Panc1 (cell line): Measurements from ENCODE around the gene TC2N. TPM values are rescaled to one million over a fixed set of nuclear protein-coding genes. Genes with fewer than 3 reads are reported as not detected.

ENCODE experiments used
- ATAC-seq: fragments of 200-7000 bp; cut with Tn5 transposase; 2 replicates; pipeline ENCODE4 v1.9.1; 2020; ENCODE audit warnings: mild to moderate bottlenecking, moderate library complexity
- BruUV-seq: library from RNA; stranded (reverse); fragments of 400-500 nt; replicated peaks from 2 replicates; lab custom pipeline; 2021; lab: Mats Ljungman, UMichigan
- CTCF ChIA-PET: fragments of 300-600 bp; sonication (Branson Sonifier 250); formaldehyde crosslinking; loops from one replicate; lab custom pipeline; 2022; ENCODE audit warnings: antibody characterized with exemption; lab: Charles Lee
- POLR2A ChIA-PET: fragments of 300-600 bp; sonication (Branson Sonifier 250); formaldehyde crosslinking; loops from one replicate; lab custom pipeline; 2022; ENCODE audit warnings: antibody characterized with exemption; lab: Charles Lee
- DNase-seq: peaks from one replicate; pipeline ENCODE4 v3.0.0-alpha.2; 2010; ENCODE audit warnings: low read depth, low spot score
- H3K27ac ChIP-seq: 2 replicates; pipeline ENCODE4 v1.5.1; 2011; ENCODE audit warnings: mild to moderate bottlenecking, low read length, inconsistent platforms
- H3K27me3 ChIP-seq: fragments of 200-500 bp; sonication (Bioruptor generic); 2 replicates; pipeline ENCODE4 v1.6.0; 2014; ENCODE audit warnings: low read length, inconsistent platforms; ENCODE audit not compliant: control insufficient read depth, insufficient read depth
- H3K36me3 ChIP-seq: fragments of 200-500 bp; sonication (Bioruptor generic); 2 replicates; pipeline ENCODE4 v1.5.1; 2014; ENCODE audit warnings: inconsistent platforms, mild to moderate bottlenecking, low read length, moderate library complexity; ENCODE audit not compliant: control insufficient read depth, insufficient read depth
- H3K4me1 ChIP-seq: 2 replicates; pipeline ENCODE4 v1.5.1; 2011; ENCODE audit warnings: inconsistent platforms, mild to moderate bottlenecking, low read length, moderate library complexity; ENCODE audit not compliant: control insufficient read depth, insufficient read depth
- H3K4me3 ChIP-seq, 2 experiments: 2 replicates each; pipeline ENCODE4 v1.5.1; 2011 to 2012; ENCODE audit warnings: low read depth in 2 of 2, low read length in 2 of 2, mild to moderate bottlenecking in 2 of 2, inconsistent platforms in 1 of 2, moderate library complexity in 1 of 2
- H3K9me3 ChIP-seq: fragments of 200-500 bp; sonication (Bioruptor generic); 2 replicates; pipeline ENCODE4 v1.5.1; 2014; ENCODE audit warnings: low read depth, mild to moderate bottlenecking, inconsistent platforms, low read length, moderate library complexity; ENCODE audit not compliant: control insufficient read depth, insufficient read depth
- CTCF ChIP-seq: fragments of 450-650 bp; IDR thresholded peaks from 2 replicates; pipeline ENCODE4 v1.5.1; 2017; ENCODE audit warnings: mild to moderate bottlenecking
- POLR2AphosphoS5 ChIP-seq: IDR thresholded peaks from 2 replicates; pipeline ENCODE4 v1.6.1; 2012; ENCODE audit warnings: mild to moderate bottlenecking, low read depth, low read length, moderate library complexity
- SIN3A ChIP-seq: IDR thresholded peaks from 2 replicates; pipeline ENCODE4 v1.6.1; 2012; ENCODE audit warnings: low read depth, mild to moderate bottlenecking, low read length, moderate library complexity, borderline replicate concordance; ENCODE audit not compliant: insufficient read depth
- TCF7L2 ChIP-seq: IDR thresholded peaks from 2 replicates; pipeline ENCODE4 v1.6.1; 2011; ENCODE audit warnings: mild to moderate bottlenecking, low read depth, low read length, inconsistent platforms
- in situ Hi-C: cut with HindIII; loops from 2 replicates; pipeline ENCODE4 v1.10.0; 2016; ENCODE audit warnings: low sequenced_read_pairs, low pct_unique_long_range_greater_than_20kb
- intact Hi-C: fragments of 100-400 bp; cut with micrococcal nuclease; formaldehyde crosslinking; loops from one replicate; pipeline ENCODE4 v1.10.0; 2022; ENCODE audit not compliant: unreplicated experiment
- total RNA-seq: library from RNA; stranded (reverse); gene quantifications from one replicate; pipeline ENCODE4 v1.2.1, GENCODE V29; 2021; ENCODE audit not compliant: unreplicated experiment
- TF ChIP-seq, protein P1 (sequence below), 2 experiments: IDR thresholded peaks; 2 replicates each; pipeline ENCODE4 v1.6.1; 2011 to 2012; ENCODE audit warnings: low read depth in 2 of 2, control low read depth in 1 of 2, low read length in 1 of 2, mild to moderate bottlenecking in 1 of 2, moderate library complexity in 1 of 2; ENCODE audit not compliant: insufficient read depth in 1 of 2

TC2N gene
- total RNA-seq, 1 experiment from 2014 or later, result 0.49 TPM

- in situ Hi-C loops, result no loop called here
- intact Hi-C loops, result no loop called here
- ChIA-PET CTCF (no interaction called here), POLR2A (no interaction called here)
- BruUV-seq, result no TSS peak
- H3K27ac ChIP-seq, result no peak overlapping the region
- no peak for DNase-seq
- no peaks in the 10 kb centered on the region for H3K27me3 ChIP-seq
- no peaks in the 10 kb centered on the region for H3K36me3 ChIP-seq
- TF ChIP-seq SIN3A, result no peak
- no peak for TF ChIP-seq CTCF
- TF ChIP-seq TCF7L2, result no peak
- TF ChIP-seq, protein P1, sequence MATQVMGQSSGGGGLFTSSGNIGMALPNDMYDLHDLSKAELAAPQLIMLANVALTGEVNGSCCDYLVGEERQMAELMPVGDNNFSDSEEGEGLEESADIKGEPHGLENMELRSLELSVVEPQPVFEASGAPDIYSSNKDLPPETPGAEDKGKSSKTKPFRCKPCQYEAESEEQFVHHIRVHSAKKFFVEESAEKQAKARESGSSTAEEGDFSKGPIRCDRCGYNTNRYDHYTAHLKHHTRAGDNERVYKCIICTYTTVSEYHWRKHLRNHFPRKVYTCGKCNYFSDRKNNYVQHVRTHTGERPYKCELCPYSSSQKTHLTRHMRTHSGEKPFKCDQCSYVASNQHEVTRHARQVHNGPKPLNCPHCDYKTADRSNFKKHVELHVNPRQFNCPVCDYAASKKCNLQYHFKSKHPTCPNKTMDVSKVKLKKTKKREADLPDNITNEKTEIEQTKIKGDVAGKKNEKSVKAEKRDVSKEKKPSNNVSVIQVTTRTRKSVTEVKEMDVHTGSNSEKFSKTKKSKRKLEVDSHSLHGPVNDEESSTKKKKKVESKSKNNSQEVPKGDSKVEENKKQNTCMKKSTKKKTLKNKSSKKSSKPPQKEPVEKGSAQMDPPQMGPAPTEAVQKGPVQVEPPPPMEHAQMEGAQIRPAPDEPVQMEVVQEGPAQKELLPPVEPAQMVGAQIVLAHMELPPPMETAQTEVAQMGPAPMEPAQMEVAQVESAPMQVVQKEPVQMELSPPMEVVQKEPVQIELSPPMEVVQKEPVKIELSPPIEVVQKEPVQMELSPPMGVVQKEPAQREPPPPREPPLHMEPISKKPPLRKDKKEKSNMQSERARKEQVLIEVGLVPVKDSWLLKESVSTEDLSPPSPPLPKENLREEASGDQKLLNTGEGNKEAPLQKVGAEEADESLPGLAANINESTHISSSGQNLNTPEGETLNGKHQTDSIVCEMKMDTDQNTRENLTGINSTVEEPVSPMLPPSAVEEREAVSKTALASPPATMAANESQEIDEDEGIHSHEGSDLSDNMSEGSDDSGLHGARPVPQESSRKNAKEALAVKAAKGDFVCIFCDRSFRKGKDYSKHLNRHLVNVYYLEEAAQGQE (IDR thresholded peaks at IDR 0.05; ENCODE audit: insufficient read depth in 1 of 2, low read depth in 2 of 2, low read length in 1 of 2), result no peak
- no peak for TF ChIP-seq POLR2AphosphoS5
- no peak for ATAC-seq
- H3K4me1 ChIP-seq, result no peaks in the 10 kb centered on the region
- H3K9me3 ChIP-seq, result no peaks in the 10 kb centered on the region
- H3K4me3 ChIP-seq, result no peak overlapping the region
Measured at GRCh38 chr14:91754819-91755218, 112.5 kb downstream of the TC2N start.

- Histone ChIP-seq H3K36me3 (no peaks in the 10 kb centered on the region), H3K9me3 (no peaks in the 10 kb centered on the region), H3K27me3 (no peaks in the 10 kb centered on the region), H3K4me1 (no peaks in the 10 kb centered on the region), H3K27ac (no peak overlapping the region), H3K4me3 (no peak overlapping the region)
- intact Hi-C loops (no loop called here), in situ Hi-C loops (no loop called here)
- no TSS peak for BruUV-seq
- CTCF ChIA-PET, result no interaction called here
- TF ChIP-seq, protein P1 (IDR thresholded peaks at IDR 0.05; ENCODE audit: insufficient read depth in 1 of 2, low read depth in 2 of 2, low read length in 1 of 2), result no peak
- TF ChIP-seq SIN3A, result no peak
- TF ChIP-seq POLR2AphosphoS5, result no peak
- TF ChIP-seq TCF7L2, result no peak
- TF ChIP-seq CTCF, result no peak
- DNase-seq (no peak), ATAC-seq (no peak)
- POLR2A ChIA-PET, result no interaction called here
Measured at GRCh38 chr14:91754185-91754584, 113.2 kb downstream of the TC2N start.
